Astrocyte (in vitro differentiated cells and primary cell): ENCODE results near the gene ITPR2.

Source experiments
- CTCF ChIP-seq: IDR thresholded peaks from 2 replicates; pipeline ENCODE4 v1.5.1; 2011; ENCODE audit warnings: low read depth, mild to moderate bottlenecking, inconsistent platforms, low read length, moderate library complexity; ENCODE audit not compliant: insufficient read depth
- EZH2 ChIP-seq: IDR thresholded peaks from 2 replicates; pipeline ENCODE4 v1.6.1; 2012; ENCODE audit warnings: mild to moderate bottlenecking, low read length, inconsistent platforms; ENCODE audit not compliant: insufficient read depth

- TF ChIP-seq CTCF, result no peak
- TF ChIP-seq EZH2, result no peak
Observed at GRCh38 chr12:26666286-26666685, 166.7 kb downstream of the ITPR2 start.
